ENCODE measurements around the gene USP35. TPM values are rescaled to one million over a fixed set of nuclear protein-coding genes. Genes with fewer than 3 reads are reported as not detected.

USP35 gene
- total RNA-seq, 1 experiment from 2014 or later: 10.6 TPM

GRCh38 chr11:78197816-78198215 is 9.1 kb downstream of the USP35 start:
- TF ChIP-seq, protein P1, sequence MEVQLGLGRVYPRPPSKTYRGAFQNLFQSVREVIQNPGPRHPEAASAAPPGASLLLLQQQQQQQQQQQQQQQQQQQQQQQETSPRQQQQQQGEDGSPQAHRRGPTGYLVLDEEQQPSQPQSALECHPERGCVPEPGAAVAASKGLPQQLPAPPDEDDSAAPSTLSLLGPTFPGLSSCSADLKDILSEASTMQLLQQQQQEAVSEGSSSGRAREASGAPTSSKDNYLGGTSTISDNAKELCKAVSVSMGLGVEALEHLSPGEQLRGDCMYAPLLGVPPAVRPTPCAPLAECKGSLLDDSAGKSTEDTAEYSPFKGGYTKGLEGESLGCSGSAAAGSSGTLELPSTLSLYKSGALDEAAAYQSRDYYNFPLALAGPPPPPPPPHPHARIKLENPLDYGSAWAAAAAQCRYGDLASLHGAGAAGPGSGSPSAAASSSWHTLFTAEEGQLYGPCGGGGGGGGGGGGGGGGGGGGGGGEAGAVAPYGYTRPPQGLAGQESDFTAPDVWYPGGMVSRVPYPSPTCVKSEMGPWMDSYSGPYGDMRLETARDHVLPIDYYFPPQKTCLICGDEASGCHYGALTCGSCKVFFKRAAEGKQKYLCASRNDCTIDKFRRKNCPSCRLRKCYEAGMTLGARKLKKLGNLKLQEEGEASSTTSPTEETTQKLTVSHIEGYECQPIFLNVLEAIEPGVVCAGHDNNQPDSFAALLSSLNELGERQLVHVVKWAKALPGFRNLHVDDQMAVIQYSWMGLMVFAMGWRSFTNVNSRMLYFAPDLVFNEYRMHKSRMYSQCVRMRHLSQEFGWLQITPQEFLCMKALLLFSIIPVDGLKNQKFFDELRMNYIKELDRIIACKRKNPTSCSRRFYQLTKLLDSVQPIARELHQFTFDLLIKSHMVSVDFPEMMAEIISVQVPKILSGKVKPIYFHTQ (CRISPR knock-in tag; IDR thresholded peaks at IDR 0.05): no peak
- TF ChIP-seq CREM (CRISPR knock-in tag; IDR thresholded peaks at IDR 0.05): no peak
- TF ChIP-seq EMX1 (CRISPR knock-in tag; IDR thresholded peaks at IDR 0.05): no peak
- TF ChIP-seq, protein P2, sequence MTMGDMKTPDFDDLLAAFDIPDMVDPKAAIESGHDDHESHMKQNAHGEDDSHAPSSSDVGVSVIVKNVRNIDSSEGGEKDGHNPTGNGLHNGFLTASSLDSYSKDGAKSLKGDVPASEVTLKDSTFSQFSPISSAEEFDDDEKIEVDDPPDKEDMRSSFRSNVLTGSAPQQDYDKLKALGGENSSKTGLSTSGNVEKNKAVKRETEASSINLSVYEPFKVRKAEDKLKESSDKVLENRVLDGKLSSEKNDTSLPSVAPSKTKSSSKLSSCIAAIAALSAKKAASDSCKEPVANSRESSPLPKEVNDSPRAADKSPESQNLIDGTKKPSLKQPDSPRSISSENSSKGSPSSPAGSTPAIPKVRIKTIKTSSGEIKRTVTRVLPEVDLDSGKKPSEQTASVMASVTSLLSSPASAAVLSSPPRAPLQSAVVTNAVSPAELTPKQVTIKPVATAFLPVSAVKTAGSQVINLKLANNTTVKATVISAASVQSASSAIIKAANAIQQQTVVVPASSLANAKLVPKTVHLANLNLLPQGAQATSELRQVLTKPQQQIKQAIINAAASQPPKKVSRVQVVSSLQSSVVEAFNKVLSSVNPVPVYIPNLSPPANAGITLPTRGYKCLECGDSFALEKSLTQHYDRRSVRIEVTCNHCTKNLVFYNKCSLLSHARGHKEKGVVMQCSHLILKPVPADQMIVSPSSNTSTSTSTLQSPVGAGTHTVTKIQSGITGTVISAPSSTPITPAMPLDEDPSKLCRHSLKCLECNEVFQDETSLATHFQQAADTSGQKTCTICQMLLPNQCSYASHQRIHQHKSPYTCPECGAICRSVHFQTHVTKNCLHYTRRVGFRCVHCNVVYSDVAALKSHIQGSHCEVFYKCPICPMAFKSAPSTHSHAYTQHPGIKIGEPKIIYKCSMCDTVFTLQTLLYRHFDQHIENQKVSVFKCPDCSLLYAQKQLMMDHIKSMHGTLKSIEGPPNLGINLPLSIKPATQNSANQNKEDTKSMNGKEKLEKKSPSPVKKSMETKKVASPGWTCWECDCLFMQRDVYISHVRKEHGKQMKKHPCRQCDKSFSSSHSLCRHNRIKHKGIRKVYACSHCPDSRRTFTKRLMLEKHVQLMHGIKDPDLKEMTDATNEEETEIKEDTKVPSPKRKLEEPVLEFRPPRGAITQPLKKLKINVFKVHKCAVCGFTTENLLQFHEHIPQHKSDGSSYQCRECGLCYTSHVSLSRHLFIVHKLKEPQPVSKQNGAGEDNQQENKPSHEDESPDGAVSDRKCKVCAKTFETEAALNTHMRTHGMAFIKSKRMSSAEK (CRISPR knock-in tag; IDR thresholded peaks at IDR 0.05; ENCODE audit: borderline replicate concordance): no peak
- no peak for TF ChIP-seq RELA (CRISPR knock-in tag; IDR thresholded peaks at IDR 0.05; ENCODE audit: borderline replicate concordance)
- TF ChIP-seq RORB (CRISPR knock-in tag; IDR thresholded peaks at IDR 0.05): no peak
- TF ChIP-seq FOXP1 (CRISPR knock-in tag; IDR thresholded peaks at IDR 0.05; ENCODE audit: borderline replicate concordance): no peak
- no peak for TF ChIP-seq NR2C2 (CRISPR knock-in tag; IDR thresholded peaks at IDR 0.05)
- no peak for TF ChIP-seq TP53 (CRISPR knock-in tag; IDR thresholded peaks at IDR 0.05)
- Mint-ChIP-seq H3K36me3 (peaks cover 3% of the 10 kb centered on the region; the same call in 1 of the 2 replicates), H3K9me3 (no peaks in the 10 kb centered on the region), H3K4me1 (peaks cover 5% of the 10 kb centered on the region), H3K27ac (no peak overlapping the region), H3K4me3 (no peak overlapping the region), H3K27me3 (ENCODE audit: low read depth) (no peaks in the 10 kb centered on the region)
- no peak for DNase-seq (ENCODE audit: low spot score)
- ATAC-seq: peak; percentile 56
- ChIA-PET POLR2A (no interaction called here), CTCF (no interaction called here)

DNA sequence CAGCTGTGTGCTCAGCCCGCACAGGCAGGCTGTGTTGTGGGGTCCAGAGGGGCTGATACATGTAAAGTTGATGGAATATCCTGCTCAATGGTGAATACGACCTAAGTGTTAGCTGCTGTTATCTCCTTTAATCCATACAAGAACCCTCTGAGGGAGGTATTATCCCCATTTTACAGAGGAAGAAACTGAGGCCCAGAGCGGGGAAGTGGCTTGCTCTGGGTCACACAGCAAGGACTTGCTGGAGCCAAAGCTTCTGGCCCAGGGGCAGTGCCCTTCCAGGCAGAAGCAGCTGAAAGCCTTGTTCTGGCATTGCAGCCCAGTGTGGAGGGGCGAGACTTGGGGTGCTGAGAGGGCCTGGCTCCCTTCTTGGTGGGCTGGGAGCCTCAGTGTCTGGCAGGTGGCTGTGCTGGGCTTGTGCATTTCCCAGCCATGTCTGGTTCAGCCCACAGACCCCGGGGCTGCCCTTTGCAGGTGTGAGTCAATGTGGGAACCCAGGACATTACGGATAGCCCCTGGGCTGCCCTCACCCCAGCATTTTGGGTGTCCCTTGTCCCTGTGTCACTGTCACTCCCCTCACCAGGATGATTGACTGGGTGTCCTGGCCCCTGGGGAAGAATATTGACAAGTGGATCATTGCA is 10.4 kb downstream of the USP35 start:
- ATAC-seq (no peak), DNase-seq (ENCODE audit: low spot score) (no peak)
- Mint-ChIP-seq H3K36me3 (peaks cover 3% of the 10 kb centered on the region; the same call in 1 of the 2 replicates), H3K9me3 (no peaks in the 10 kb centered on the region), H3K4me1 (peaks cover 5% of the 10 kb centered on the region), H3K4me3 (no peak overlapping the region), H3K27ac (no peak overlapping the region), H3K27me3 (ENCODE audit: low read depth) (no peaks in the 10 kb centered on the region)
- TF ChIP-seq SMAD4 (CRISPR knock-in tag; IDR thresholded peaks at IDR 0.05): no peak
- TF ChIP-seq ATF1 (CRISPR knock-in tag; IDR thresholded peaks at IDR 0.05): no peak
- no peak for TF ChIP-seq JUN (CRISPR knock-in tag; IDR thresholded peaks at IDR 0.05)
- no peak for TF ChIP-seq CREB1 (CRISPR knock-in tag; IDR thresholded peaks at IDR 0.05)
- no peak for TF ChIP-seq OVOL2 (CRISPR knock-in tag; IDR thresholded peaks at IDR 0.05; ENCODE audit: borderline replicate concordance)
- TF ChIP-seq NR2C2 (CRISPR knock-in tag; IDR thresholded peaks at IDR 0.05): no peak
- TF ChIP-seq, protein P3, sequence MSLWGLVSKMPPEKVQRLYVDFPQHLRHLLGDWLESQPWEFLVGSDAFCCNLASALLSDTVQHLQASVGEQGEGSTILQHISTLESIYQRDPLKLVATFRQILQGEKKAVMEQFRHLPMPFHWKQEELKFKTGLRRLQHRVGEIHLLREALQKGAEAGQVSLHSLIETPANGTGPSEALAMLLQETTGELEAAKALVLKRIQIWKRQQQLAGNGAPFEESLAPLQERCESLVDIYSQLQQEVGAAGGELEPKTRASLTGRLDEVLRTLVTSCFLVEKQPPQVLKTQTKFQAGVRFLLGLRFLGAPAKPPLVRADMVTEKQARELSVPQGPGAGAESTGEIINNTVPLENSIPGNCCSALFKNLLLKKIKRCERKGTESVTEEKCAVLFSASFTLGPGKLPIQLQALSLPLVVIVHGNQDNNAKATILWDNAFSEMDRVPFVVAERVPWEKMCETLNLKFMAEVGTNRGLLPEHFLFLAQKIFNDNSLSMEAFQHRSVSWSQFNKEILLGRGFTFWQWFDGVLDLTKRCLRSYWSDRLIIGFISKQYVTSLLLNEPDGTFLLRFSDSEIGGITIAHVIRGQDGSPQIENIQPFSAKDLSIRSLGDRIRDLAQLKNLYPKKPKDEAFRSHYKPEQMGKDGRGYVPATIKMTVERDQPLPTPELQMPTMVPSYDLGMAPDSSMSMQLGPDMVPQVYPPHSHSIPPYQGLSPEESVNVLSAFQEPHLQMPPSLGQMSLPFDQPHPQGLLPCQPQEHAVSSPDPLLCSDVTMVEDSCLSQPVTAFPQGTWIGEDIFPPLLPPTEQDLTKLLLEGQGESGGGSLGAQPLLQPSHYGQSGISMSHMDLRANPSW (CRISPR knock-in tag; conservative IDR thresholded peaks at IDR 0.05; ENCODE audit: low read depth): no peak
- no peak for TF ChIP-seq ZBTB21 (CRISPR knock-in tag; IDR thresholded peaks at IDR 0.05; ENCODE audit: borderline replicate concordance)
- TF ChIP-seq NR3C1 (CRISPR knock-in tag; conservative IDR thresholded peaks at IDR 0.05; ENCODE audit: low read depth): no peak
- TF ChIP-seq CBFB (CRISPR knock-in tag; IDR thresholded peaks at IDR 0.05; ENCODE audit: low read depth): no peak
- no peak for TF ChIP-seq MAX (CRISPR knock-in tag; IDR thresholded peaks at IDR 0.05)
- ChIA-PET CTCF (no interaction called here), POLR2A (no interaction called here)
